Measurements from ENCODE around the gene BCAR3.

GRCh38 chr1:93694819-93695218 lies 13.2 kb upstream of the BCAR3 start:
- no peak for TF ChIP-seq CTCF (IDR thresholded peaks at IDR 0.05)
- TF ChIP-seq POLR2A (IDR thresholded peaks at IDR 0.05), result peak; percentile 22

Data from prostate gland (tissue), 2 donors.